Measurements from ENCODE around the gene RABEPK.

GRCh38 chr9:125177888-125178287 is 22.5 kb upstream of the RABEPK start:
- TF ChIP-seq CTCF (IDR thresholded peaks at IDR 0.05) (no peak), POLR2A (IDR thresholded peaks at IDR 0.05) (no peak)
